Measurements from ENCODE around the gene TRPM8. TPM values are rescaled to one million over a fixed set of nuclear protein-coding genes. Genes with fewer than 3 reads are reported as not detected.
"Not testable (repeated sequence)": the region's sequence is repeated elsewhere in the genome, so short reads cannot be mapped to it uniquely, and the experiment has no call there.

The TRPM8 gene
- polyA plus RNA-seq: under 1 TPM; 0.06 to 0.52 (median 0.42) TPM

GRCh38 chr2:233917116-233917515 lies at the start of gene TRPM8:
TSS of gene TRPM8 (plus strand) at chr2:233917373. CDS start at chr2:233926538, 9,165 bp downstream.
- Mint-ChIP-seq H3K9me3 (no peaks in the 10 kb centered on the region), H3K27me3 (ENCODE audit: low read depth in 3 of 3) (peaks cover 2 to 21% (median 9%) of the 10 kb centered on the region in 3 donors)

GRCh38 chr2:233867993-233868532 lies 49.1 kb upstream of the TRPM8 start, which contains the start of gene MSL3B:
TSS of gene MSL3B (minus strand) at chr2:233868386.
- peak within 1 kb of the TSS; percentile 86 to 94 (median 90) for H3K4me3 Mint-ChIP-seq
- peaks cover 6 to 12% (median 9%) of the 10 kb centered on the region in 3 donors for H3K36me3 Mint-ChIP-seq
- DNase-seq: peak; percentile 54 to 59 (median 58)
- H3K4me1 Mint-ChIP-seq: peaks cover 6 to 15% of the 10 kb centered on the region in 2 donors
- peaks cover 9 to 28% (median 14%) of the 10 kb centered on the region in 3 donors for H3K27me3 Mint-ChIP-seq (ENCODE audit: low read depth in 3 of 3)
- H3K27ac Mint-ChIP-seq: peak within 1 kb of the TSS in 4 of 6 donors; percentile 34 to 86 (median 46)
- H3K9me3 Mint-ChIP-seq: peaks cover 2 to 15% (median 7%) of the 10 kb centered on the region in 6 donors

More at GRCh38 chr2:233917116-233917515, at the start of gene TRPM8:
- Mint-ChIP-seq H3K4me3 (no peak within 1 kb of the TSS), H3K27ac (no peak within 1 kb of the TSS), H3K4me1 (peaks cover 10 to 11% of the 10 kb centered on the region in 2 donors), H3K36me3 (no peaks in the 10 kb centered on the region)
- DNase-seq: no peak

GRCh38 chr2:233871432-233871831 lies 45.7 kb upstream of the TRPM8 start:
- H3K27ac Mint-ChIP-seq: no peak overlapping the region
- H3K4me1 Mint-ChIP-seq: peaks cover 6 to 15% of the 10 kb centered on the region in 2 donors
- H3K4me3 Mint-ChIP-seq: no peak overlapping the region
- peaks cover 2 to 15% (median 7%) of the 10 kb centered on the region in 6 donors for H3K9me3 Mint-ChIP-seq
- DNase-seq: no peak
- H3K27me3 Mint-ChIP-seq (ENCODE audit: low read depth in 3 of 3): peaks cover 16 to 33% (median 16%) of the 10 kb centered on the region in 3 donors
- peaks cover 5 to 12% (median 6%) of the 10 kb centered on the region in 3 donors for H3K36me3 Mint-ChIP-seq

- H3K9me3 Mint-ChIP-seq: peaks cover 2 to 15% (median 5%) of the 10 kb centered on the region in 6 donors
- not testable (repeated sequence) for DNase-seq, H3K27ac Mint-ChIP-seq, H3K36me3 Mint-ChIP-seq, H3K4me3 Mint-ChIP-seq
- peaks cover 15 to 33% (median 15%) of the 10 kb centered on the region in 3 donors for H3K27me3 Mint-ChIP-seq (ENCODE audit: low read depth in 3 of 3)
- peaks cover 6 to 15% of the 10 kb centered on the region in 2 donors for H3K4me1 Mint-ChIP-seq
Observed at GRCh38 chr2:233872125-233872524, 45.0 kb upstream of the TRPM8 start.

- H3K4me3 Mint-ChIP-seq: no peak overlapping the region
Observed at GRCh38 chr2:233882353-233882752, 34.8 kb upstream of the TRPM8 start.

GRCh38 chr2:233892793-233893192 lies 24.4 kb upstream of the TRPM8 start:
- H3K4me1 Mint-ChIP-seq: no peaks in the 10 kb centered on the region
- H3K9me3 Mint-ChIP-seq: no peaks in the 10 kb centered on the region
- peaks cover 2 to 17% (median 7%) of the 10 kb centered on the region in 3 donors for H3K27me3 Mint-ChIP-seq (ENCODE audit: low read depth in 3 of 3)
- H3K27ac Mint-ChIP-seq: no peak overlapping the region
- no peaks in the 10 kb centered on the region for H3K36me3 Mint-ChIP-seq
- DNase-seq: no peak
- no peak overlapping the region for H3K4me3 Mint-ChIP-seq

More at GRCh38 chr2:233882353-233882752, 34.8 kb upstream of the TRPM8 start:
- peaks cover 5 to 18% (median 18%) of the 10 kb centered on the region in 3 donors for H3K36me3 Mint-ChIP-seq
- peaks cover 11 to 32% (median 20%) of the 10 kb centered on the region in 6 donors for H3K9me3 Mint-ChIP-seq
- H3K27me3 Mint-ChIP-seq (ENCODE audit: low read depth in 3 of 3): peaks cover 8 to 11% (median 10%) of the 10 kb centered on the region in 3 donors
- no peaks in the 10 kb centered on the region for H3K4me1 Mint-ChIP-seq
- no peak for DNase-seq
- H3K27ac Mint-ChIP-seq: no peak overlapping the region

- peaks cover 2 to 12% (median 11%) of the 10 kb centered on the region in 3 donors for H3K27me3 Mint-ChIP-seq (ENCODE audit: low read depth in 3 of 3)
- not testable (repeated sequence) for H3K36me3 Mint-ChIP-seq, H3K4me3 Mint-ChIP-seq, H3K4me1 Mint-ChIP-seq, H3K27ac Mint-ChIP-seq, DNase-seq, H3K9me3 Mint-ChIP-seq
Observed at GRCh38 chr2:233896253-233896652, 20.9 kb upstream of the TRPM8 start.

GRCh38 chr2:233901367-233901766 lies 15.8 kb upstream of the TRPM8 start:
- peaks cover 0 to 15% (median 11%) of the 10 kb centered on the region in 3 donors for H3K27me3 Mint-ChIP-seq (ENCODE audit: low read depth in 3 of 3)
- no peak overlapping the region for H3K4me3 Mint-ChIP-seq
- peaks cover 0 to 9% of the 10 kb centered on the region in 2 donors for H3K4me1 Mint-ChIP-seq
- peaks cover 0 to 7% (median 0%) of the 10 kb centered on the region in 3 donors for H3K36me3 Mint-ChIP-seq
- no peak for DNase-seq
- H3K9me3 Mint-ChIP-seq: peaks cover 0 to 2% (median 0%) of the 10 kb centered on the region in 6 donors
- H3K27ac Mint-ChIP-seq: no peak overlapping the region

- Mint-ChIP-seq H3K9me3 (peaks cover 0 to 2% (median 0%) of the 10 kb centered on the region in 6 donors), H3K27me3 (ENCODE audit: low read depth in 3 of 3) (peaks cover 0 to 15% (median 12%) of the 10 kb centered on the region in 3 donors)
- no peak for DNase-seq
Observed at GRCh38 chr2:233901884-233902283, 15.3 kb upstream of the TRPM8 start.

GRCh38 chr2:233905945-233906344 lies 11.2 kb upstream of the TRPM8 start:
- Mint-ChIP-seq H3K4me3 (no peak overlapping the region), H3K9me3 (peaks cover 0 to 2% (median 0%) of the 10 kb centered on the region in 6 donors), H3K27ac (no peak overlapping the region), H3K27me3 (ENCODE audit: low read depth in 3 of 3) (peaks cover 2 to 21% (median 10%) of the 10 kb centered on the region in 3 donors), H3K36me3 (peaks cover 0 to 7% (median 0%) of the 10 kb centered on the region in 3 donors), H3K4me1 (no peaks in the 10 kb centered on the region)
- no peak for DNase-seq

More at GRCh38 chr2:233901884-233902283, 15.3 kb upstream of the TRPM8 start:
- Mint-ChIP-seq H3K4me1 (peaks cover 0 to 9% of the 10 kb centered on the region in 2 donors), H3K4me3 (no peak overlapping the region), H3K27ac (no peak overlapping the region), H3K36me3 (peaks cover 0 to 7% (median 0%) of the 10 kb centered on the region in 3 donors)

- DNase-seq: no peak
- H3K4me3 Mint-ChIP-seq: no peak overlapping the region
- no peaks in the 10 kb centered on the region for H3K4me1 Mint-ChIP-seq
- H3K27me3 Mint-ChIP-seq (ENCODE audit: low read depth in 3 of 3): peaks cover 2 to 19% (median 10%) of the 10 kb centered on the region in 3 donors
- no peak overlapping the region for H3K27ac Mint-ChIP-seq
- H3K9me3 Mint-ChIP-seq: peaks cover 0 to 2% (median 0%) of the 10 kb centered on the region in 6 donors
- H3K36me3 Mint-ChIP-seq: peaks cover 0 to 7% (median 0%) of the 10 kb centered on the region in 3 donors
Observed at GRCh38 chr2:233907627-233908026, 9.5 kb upstream of the TRPM8 start.

- H3K4me3 Mint-ChIP-seq: no peak overlapping the region
- no peaks in the 10 kb centered on the region for H3K4me1 Mint-ChIP-seq
- no peak overlapping the region for H3K27ac Mint-ChIP-seq
- peaks cover 2 to 26% (median 8%) of the 10 kb centered on the region in 3 donors for H3K27me3 Mint-ChIP-seq (ENCODE audit: low read depth in 3 of 3)
- no peaks in the 10 kb centered on the region for H3K9me3 Mint-ChIP-seq
- peak in 1 of 3 donors; percentile 19 for DNase-seq
- H3K36me3 Mint-ChIP-seq: no peaks in the 10 kb centered on the region
Observed at GRCh38 chr2:233912691-233913423, 4.3 kb upstream of the TRPM8 start.

GRCh38 chr2:233915128-233915527 lies 2.0 kb upstream of the TRPM8 start:
- peaks cover 6% of the 10 kb centered on the region in 2 donors for H3K4me1 Mint-ChIP-seq
- H3K27me3 Mint-ChIP-seq (ENCODE audit: low read depth in 3 of 3): peaks cover 2 to 21% (median 7%) of the 10 kb centered on the region in 3 donors
- no peak overlapping the region for H3K4me3 Mint-ChIP-seq
- no peak overlapping the region for H3K27ac Mint-ChIP-seq
- H3K9me3 Mint-ChIP-seq: no peaks in the 10 kb centered on the region
- no peak for DNase-seq
- no peaks in the 10 kb centered on the region for H3K36me3 Mint-ChIP-seq

- no peak overlapping the region for H3K27ac Mint-ChIP-seq
- DNase-seq: no peak
- peaks cover 10 to 11% of the 10 kb centered on the region in 2 donors for H3K4me1 Mint-ChIP-seq
- peaks cover 4 to 21% (median 10%) of the 10 kb centered on the region in 3 donors for H3K27me3 Mint-ChIP-seq (ENCODE audit: low read depth in 3 of 3)
- H3K4me3 Mint-ChIP-seq: no peak overlapping the region
- H3K36me3 Mint-ChIP-seq: no peaks in the 10 kb centered on the region
- no peaks in the 10 kb centered on the region for H3K9me3 Mint-ChIP-seq
Observed at GRCh38 chr2:233919319-233919718, 2.1 kb downstream of the TRPM8 start.

Measured in immature natural killer cell (primary cell).